LNCAP (cell line): Measurements from ENCODE around the gene MET.

Source experiments
- CTCF ChIP-seq: fragments of 450-650 bp; IDR thresholded peaks from 2 replicates; pipeline ENCODE4 v1.5.1; 2017; ENCODE audit warnings: mild to moderate bottlenecking

The MET gene

GRCh38 chr7:116754186-116754585 lies 82.2 kb downstream of the MET start:
- no peak for TF ChIP-seq CTCF

- TF ChIP-seq CTCF: no peak
These were observed 85.3 kb downstream of the MET start for GRCh38 chr7:116757283-116757682.

DNA sequence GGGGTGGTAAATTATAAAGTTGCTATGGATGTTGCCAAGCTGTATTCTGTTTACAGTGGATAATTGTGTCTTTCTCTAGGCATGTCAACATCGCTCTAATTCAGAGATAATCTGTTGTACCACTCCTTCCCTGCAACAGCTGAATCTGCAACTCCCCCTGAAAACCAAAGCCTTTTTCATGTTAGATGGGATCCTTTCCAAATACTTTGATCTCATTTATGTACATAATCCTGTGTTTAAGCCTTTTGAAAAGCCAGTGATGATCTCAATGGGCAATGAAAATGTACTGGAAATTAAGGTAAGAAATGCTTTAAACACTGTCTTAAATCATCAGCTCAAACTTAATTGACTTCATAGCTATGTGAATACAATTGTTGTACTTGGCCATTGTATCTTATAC lies 91.0 kb downstream of the MET start:
- no peak for TF ChIP-seq CTCF

DNA sequence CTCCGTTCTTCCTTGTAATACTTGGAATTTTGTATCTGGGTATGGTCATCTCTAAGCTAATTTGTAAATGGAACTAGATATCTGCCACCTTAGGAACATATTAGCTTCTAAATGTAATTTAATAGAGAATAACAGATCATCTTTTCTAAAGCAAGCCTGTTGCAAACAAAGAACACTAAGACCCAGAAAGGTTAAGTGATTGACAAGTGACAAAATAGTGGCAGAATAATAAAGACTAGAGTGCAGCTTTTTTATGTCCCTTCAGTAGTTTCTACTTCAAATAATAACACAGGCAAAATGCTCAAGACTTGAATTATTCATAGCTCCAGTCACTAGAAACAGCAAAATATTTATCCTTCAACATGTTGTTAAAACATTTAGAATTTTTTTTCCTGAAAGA lies 91.7 kb downstream of the MET start:
- no peak for TF ChIP-seq CTCF

GRCh38 chr7:116766881-116767280 lies 94.9 kb downstream of the MET start:
- TF ChIP-seq CTCF: no peak

GRCh38 chr7:116769546-116769945 lies 97.5 kb downstream of the MET start:
- TF ChIP-seq CTCF: no peak

- no peak for TF ChIP-seq CTCF
These were observed 98.9 kb downstream of the MET start for GRCh38 chr7:116770941-116771340.

GRCh38 chr7:116771640-116772039 lies 99.6 kb downstream of the MET start:
- TF ChIP-seq CTCF: no peak
